AG04449 (cell line): ENCODE results near the gene ANKFN1.

Experiments
- CTCF ChIA-PET: fragments of 350-600 bp; formaldehyde crosslinking; extraction: SDS; loops from one replicate; lab custom pipeline; 2021; ENCODE audit warnings: antibody characterized with exemption; lab: Yijun Ruan, JAX
- POLR2A ChIA-PET: fragments of 400-600, 350-600 bp; formaldehyde crosslinking; extraction: SDS; loops from one replicate; lab custom pipeline; 2020; ENCODE audit warnings: antibody characterized with exemption, inconsistent platforms; lab: Yijun Ruan, JAX
- DNase-seq: peaks from one replicate; pipeline ENCODE4 v3.0.0-alpha.2; 2010; ENCODE audit warnings: low read depth, low spot score
- H3K4me3 ChIP-seq: 2 replicates; pipeline ENCODE4 v1.5.1; 2011; ENCODE audit warnings: low read depth, mild to moderate bottlenecking, control low read depth, low read length
- TF ChIP-seq, protein P1 (sequence below): IDR thresholded peaks from one replicate; pipeline ENCODE4 v1.5.1; 2011; ENCODE audit warnings: mild to moderate bottlenecking, moderate library complexity, low read length, control low read depth, inconsistent platforms; ENCODE audit not compliant: insufficient read depth; ENCODE audit errors: missing control alignments

ANKFN1 gene

GRCh38 chr17:56510554-56511342 lies 357.5 kb downstream of the ANKFN1 start:
- CTCF ChIA-PET = no interaction called here
- no peak overlapping the region for H3K4me3 ChIP-seq
- no peak for DNase-seq
- POLR2A ChIA-PET = no interaction called here
- TF ChIP-seq, protein P1, sequence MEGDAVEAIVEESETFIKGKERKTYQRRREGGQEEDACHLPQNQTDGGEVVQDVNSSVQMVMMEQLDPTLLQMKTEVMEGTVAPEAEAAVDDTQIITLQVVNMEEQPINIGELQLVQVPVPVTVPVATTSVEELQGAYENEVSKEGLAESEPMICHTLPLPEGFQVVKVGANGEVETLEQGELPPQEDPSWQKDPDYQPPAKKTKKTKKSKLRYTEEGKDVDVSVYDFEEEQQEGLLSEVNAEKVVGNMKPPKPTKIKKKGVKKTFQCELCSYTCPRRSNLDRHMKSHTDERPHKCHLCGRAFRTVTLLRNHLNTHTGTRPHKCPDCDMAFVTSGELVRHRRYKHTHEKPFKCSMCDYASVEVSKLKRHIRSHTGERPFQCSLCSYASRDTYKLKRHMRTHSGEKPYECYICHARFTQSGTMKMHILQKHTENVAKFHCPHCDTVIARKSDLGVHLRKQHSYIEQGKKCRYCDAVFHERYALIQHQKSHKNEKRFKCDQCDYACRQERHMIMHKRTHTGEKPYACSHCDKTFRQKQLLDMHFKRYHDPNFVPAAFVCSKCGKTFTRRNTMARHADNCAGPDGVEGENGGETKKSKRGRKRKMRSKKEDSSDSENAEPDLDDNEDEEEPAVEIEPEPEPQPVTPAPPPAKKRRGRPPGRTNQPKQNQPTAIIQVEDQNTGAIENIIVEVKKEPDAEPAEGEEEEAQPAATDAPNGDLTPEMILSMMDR = no peak

- ChIA-PET POLR2A (no interaction called here), CTCF (no interaction called here)
- no peak overlapping the region for H3K4me3 ChIP-seq
- no peak for DNase-seq
- TF ChIP-seq, protein P1 = no peak
Observed at GRCh38 chr17:56514264-56514663, 361.0 kb downstream of the ANKFN1 start.

DNA sequence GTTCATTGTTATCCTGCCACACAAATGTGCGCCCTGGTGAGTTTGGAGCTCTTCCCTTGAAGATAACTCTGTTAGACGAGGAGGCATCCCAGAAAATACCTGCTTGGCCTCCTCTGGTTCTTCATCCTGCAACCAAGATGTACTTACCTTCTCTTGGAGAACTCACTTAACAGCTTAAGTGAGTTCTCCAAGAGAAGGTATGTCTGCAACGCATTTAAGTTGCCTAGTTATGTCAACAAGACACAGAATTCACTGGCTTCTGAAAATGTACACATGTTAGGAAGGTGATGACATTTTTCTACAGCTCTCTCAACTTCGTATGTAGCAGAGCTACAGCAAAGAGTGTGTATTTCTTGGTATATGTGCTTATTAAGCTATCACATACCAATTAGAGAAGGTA lies 361.6 kb downstream of the ANKFN1 start:
- DNase-seq = no peak
- POLR2A ChIA-PET = no interaction called here
- no peak overlapping the region for H3K4me3 ChIP-seq
- CTCF ChIA-PET = interaction anchor here (0.8 to 1.0 kb wide), 3 partner anchors 11 to 201 kb away, joined by 3 read pairs; no protein-coding TSS in a partner anchor
- TF ChIP-seq, protein P1 = no peak

DNA sequence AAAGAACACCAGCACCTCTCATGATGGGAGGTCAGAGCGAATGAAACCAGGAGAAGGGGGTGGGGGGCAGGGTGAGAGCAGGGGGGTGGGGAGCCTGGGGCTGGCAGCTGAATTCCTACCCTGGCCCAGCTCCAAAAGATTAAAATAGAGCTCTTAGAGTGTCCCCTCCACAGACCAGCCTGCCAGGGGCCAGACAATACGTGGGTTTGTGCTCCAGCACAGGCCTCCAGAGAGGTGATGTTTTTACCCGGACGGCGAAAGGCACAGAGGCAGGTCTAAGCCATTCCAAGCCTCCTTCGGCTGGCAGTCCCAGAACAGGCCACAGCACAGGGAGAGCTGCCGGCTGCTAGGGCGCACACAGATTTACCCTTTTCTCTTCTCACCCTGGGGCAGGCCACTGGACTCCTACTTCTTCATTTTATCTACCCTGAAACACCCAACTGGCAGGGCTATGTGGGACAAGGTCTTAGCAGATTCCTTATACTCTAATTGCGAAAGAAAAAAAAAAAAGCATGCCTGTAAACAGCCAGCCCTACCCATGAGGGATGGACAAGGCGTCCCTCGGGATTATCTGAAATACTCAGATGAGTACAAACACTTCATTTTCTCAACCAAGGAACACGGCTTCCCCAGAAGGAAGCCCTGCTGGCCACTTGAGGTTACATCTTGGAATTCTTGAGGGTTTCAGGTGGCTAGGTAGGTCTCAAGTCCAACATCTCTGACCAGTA lies 368.3 kb downstream of the ANKFN1 start:
- TF ChIP-seq, protein P1 = no peak
- no peak for DNase-seq
- no peak overlapping the region for H3K4me3 ChIP-seq
- POLR2A ChIA-PET = no interaction called here
- CTCF ChIA-PET = no interaction called here

GRCh38 chr17:56523042-56523441 lies 369.8 kb downstream of the ANKFN1 start:
- ChIA-PET POLR2A (no interaction called here), CTCF (no interaction called here)
- H3K4me3 ChIP-seq = no peak overlapping the region
- TF ChIP-seq, protein P1 = no peak
- DNase-seq = no peak

GRCh38 chr17:56528696-56529095 lies 375.4 kb downstream of the ANKFN1 start:
- CTCF ChIA-PET = no interaction called here
- no peak for DNase-seq
- H3K4me3 ChIP-seq = no peak overlapping the region
- TF ChIP-seq, protein P1 = no peak
- POLR2A ChIA-PET = no interaction called here
